HG03571 (cell line): Measurements from ENCODE around the gene CHP1.
"Not testable (repeated sequence)": the region's sequence is repeated elsewhere in the genome, so short reads cannot be mapped to it uniquely, and the experiment has no call there.

Experiments
- ATAC-seq: cut with Tn5 transposase; IDR thresholded peaks from one replicate; pipeline ENCODE4 v1.9.1; 2021; ENCODE audit not compliant: unreplicated experiment

CHP1 gene

GRCh38 chr15:41256103-41256502, 25.0 kb downstream of the CHP1 start:
- ATAC-seq, result no peak

- ATAC-seq, result no peak
These were observed 25.5 kb downstream of the CHP1 start for GRCh38 chr15:41256577-41257038.

DNA sequence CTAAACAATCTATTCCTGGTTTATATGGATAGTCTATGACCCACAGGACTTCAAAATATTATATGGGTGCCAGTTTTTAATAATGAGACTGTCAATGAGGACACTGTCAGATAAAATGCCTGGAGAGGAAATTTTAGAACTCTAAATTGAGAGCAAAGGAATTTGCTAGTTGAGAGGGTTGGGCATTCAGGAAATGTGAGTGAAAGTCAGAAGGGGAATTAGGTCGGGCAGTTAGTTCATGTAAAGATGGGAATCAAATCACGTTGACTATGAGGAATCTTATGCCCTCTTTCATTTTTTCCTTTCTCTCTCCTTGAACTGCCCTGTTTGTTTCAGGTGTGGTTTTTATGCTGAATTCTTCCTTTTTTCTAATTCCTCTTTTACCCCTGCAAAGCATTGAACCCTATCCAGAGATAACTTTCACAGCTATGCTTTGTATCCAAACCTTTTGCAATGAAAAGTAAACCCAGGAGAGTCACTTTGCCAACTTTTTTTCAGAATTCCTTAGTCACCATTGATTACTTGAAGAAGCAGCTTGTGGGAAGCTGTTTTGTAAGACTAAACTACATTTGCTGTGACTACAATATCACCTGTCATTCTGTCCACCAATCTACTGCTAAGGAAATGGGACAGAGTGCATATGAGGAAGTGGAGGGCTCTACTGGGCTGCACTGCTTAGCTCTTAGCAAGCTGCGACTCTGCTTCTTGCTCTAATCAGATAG, 27.8 kb downstream of the CHP1 start:
- no peak for ATAC-seq

GRCh38 chr15:41259546-41260189, 28.6 kb downstream of the CHP1 start:
- no peak for ATAC-seq

DNA sequence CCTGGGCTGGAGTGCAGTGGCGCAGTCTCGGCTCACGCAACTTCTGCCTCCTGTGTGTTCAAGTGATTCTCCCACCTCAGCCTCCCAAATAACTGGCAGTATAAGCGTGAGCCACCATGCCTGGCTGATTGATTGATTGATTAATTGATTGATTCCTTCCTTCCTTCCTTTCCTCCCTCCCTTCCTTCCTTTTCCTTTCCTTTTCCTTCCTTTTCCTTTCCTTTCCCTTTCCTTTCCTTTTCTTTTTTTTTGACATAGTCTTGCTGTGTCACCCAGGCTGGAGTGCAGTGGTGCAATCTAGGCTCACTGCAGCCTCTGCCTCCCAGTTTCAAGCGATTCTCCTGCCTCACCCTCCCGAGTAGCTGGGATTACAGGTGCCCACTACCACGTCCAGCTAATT, 29.9 kb downstream of the CHP1 start:
- not testable (repeated sequence) for ATAC-seq

- no peak for ATAC-seq
These were observed 31.5 kb downstream of the CHP1 start for GRCh38 chr15:41262571-41262970.

DNA sequence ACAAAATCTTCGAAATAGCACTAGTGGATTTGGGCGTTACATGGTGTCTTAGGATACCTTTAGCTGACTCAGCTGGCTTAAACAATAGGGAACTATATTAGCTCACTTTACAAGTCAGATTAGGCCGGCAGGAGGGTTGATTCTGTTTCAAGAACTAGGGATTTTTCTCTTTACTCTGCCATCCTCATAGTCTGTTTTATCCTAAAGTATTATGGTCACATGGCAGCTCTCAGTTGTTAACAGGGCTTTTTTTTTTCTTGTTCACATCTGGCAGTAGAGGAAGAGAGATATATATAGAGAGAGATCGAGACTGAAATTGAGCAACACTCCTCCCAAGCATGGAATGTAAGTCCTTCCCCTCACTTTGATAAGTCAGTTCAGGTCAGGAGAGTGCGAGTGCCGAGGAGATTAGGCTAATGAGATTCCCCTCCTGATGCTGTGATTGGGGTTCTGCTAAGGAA, 32.9 kb downstream of the CHP1 start:
- no peak for ATAC-seq

- no peak for ATAC-seq
These were observed 38.8 kb downstream of the CHP1 start for GRCh38 chr15:41269887-41270286.

DNA sequence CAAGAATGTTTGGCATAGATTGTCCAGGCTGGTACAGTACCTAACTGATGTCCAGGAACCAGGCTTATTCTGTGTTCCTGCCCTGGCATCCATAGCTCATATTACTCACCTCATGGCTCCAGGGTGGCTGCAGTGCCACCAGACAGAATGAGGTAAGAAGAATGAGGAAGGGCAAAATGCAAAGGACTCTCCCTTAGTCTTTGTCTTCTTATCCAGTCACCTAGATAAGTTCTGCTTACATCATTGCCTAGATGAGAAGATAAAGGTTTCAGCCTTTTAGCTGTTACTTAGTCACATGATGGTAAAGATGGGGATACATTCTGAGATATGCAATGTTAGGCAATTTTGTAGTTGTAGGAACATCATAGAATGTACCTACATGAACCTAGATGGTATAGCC, 45.8 kb downstream of the CHP1 start:
- no peak for ATAC-seq

DNA sequence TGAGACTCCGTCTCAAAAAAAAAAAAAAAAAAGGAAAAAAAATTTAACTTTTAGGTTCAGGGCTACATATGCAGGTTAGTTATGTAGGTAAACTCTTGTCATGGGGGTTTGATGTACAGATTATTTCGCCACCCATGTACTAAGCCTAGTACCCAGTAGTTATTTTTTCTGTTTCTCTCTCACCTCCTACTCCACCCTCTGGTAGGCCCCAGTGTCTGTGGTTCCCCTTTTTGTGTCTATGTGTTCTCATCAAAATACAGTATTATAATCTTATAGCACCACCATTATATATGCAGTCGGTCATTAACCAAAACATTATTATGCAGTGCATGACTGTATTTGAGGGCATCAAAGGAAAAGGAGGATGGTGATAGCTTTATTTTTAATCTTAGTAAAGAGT, 47.3 kb downstream of the CHP1 start:
- ATAC-seq, result no peak

DNA sequence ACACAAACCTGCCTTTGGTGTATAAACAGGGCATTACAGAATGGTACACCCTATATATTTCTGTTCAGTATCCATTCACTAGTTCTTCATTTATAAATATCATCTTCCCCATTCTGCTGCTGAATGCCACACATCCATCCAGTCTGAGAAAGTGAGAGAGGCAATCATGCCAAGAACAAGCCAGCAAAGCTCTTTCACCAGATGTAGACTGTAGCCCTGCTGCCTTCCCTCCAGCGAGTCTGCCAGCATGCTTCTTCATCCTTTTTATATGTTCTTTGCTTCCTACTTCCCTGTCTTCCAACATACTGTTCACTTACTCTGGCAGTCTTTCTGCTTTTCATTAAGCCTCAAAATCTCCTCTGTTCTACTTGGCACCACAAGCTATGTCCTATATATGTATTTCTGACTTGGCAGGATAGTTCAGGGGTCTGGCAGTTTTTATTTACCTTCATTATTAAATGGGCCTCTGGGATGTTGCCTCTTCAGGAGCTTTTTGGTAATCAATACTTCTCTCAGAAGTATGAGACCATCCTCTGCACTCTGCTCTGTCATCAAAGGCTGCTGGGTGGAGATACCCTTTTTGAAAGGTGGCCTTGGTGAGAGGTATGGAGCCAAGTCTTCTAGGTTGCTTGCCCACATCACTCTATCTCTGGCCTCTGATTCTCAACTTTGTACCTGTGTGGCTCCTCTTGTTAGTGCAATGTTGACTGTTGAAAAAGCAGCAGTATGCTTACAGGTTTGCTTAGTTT, 48.6 kb downstream of the CHP1 start:
- ATAC-seq, result no peak

DNA sequence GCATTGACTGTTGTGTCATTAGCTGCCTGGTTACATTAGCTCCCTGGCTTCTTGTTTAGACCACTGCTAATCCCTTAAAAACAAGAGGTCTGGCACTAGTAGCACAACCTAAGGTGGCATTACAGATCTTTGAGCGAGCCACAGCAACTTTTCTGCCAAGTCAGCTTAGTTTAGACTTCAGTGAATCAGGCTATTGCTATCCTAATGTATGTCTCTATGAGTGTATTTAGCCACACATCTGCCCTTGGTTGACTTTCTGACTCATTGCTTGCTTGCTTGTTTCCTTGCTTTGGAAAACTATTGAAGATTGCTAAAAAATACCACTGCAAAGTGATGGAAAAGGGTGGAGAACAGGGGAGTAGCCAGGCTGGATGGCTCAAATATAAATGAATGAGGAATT, 50.2 kb downstream of the CHP1 start:
- no peak for ATAC-seq

DNA sequence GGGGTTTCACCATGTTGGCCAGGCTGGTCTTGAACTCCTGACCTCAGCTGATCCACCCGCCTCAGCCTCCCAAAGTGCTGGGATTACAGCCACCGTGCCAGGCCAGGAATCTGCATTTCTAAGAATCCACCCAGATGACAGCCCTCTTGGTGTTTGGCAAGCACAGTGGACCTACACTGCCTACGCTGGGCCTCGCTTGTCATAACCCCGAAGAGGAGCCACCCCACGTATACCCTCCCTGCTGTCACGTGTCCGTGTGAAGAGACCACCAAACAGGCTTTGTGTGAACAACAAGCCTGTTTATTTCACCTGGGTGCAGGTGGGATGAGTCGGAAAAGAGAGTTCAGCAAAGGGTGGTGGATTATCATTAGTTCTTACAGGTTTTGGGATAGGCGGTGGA, 51.4 kb downstream of the CHP1 start:
- ATAC-seq, result not testable (repeated sequence)

DNA sequence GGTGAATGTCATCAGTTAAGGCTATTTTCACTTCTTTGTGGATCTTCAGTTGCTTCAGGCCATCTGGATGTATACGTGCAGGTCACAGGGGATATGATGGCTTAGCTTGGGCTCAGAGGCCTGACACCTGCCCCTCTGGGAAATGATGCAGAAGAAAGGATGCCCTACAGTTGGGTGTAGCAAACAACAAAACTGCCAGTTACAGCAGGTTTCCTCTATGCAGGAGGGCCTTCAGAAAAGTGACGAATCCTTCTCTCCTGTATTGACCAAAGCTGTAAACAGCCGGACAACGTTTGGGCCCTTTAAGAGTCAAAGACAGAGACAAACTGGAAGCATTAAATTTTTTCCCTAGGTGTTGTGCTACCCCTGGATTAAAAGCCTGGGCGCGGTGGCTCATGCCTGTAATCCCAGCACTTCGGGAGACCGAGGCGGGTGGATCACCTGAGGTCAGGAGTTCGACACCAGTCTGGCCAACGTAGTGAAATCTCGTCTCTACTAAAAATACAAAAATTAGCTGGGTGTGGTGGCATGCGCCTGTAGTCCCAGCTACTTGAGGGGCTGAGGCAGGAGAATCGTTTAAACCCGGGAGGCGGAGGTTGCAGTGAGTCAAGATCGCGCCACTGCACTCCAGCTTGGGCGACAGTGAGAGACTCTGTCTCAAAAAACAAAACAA, 52.0 kb downstream of the CHP1 start:
- ATAC-seq, result not testable (repeated sequence)

DNA sequence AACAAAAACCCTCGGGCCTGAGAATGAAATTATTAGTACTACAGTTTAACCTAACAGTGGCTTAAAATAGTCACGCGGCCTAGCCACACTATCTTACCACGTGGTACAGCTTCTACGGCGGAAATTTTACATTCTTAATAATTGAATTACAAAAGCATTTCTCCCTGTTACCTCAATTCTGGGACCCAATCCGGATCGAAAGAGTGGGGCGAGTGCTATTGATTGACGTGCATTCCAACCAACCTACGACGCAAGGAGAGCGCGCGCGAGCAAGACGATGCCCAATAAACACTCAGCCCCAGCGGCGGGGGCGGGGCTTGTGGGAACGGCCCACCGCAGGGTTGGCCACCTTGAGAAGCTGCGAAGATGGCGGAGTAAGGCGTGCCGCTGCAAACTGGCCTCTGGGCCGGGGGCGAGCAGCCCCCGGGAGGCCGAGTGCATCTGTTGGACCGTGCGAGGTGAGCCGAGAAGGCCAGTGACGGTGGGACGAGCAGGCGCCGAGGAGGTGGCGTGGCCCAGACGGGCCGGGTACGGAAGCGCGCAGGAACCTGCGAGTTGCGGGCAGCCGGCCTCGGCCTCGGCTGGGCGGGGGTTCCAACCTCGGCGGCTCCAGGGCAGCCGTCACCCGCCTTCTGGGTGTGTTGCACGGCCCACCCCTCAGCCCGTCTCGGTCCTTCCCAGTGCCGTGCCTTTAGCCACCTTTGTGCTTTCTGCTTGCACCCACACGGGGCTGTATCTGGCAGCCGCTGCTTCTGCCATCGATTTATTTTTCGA, 52.8 kb downstream of the CHP1 start:
- ATAC-seq, result peak; percentile 90

GRCh38 chr15:41284427-41285177, 53.5 kb downstream of the CHP1 start:
- ATAC-seq, result no peak

- ATAC-seq, result no peak
These were observed 54.2 kb downstream of the CHP1 start for GRCh38 chr15:41285285-41285684.

DNA sequence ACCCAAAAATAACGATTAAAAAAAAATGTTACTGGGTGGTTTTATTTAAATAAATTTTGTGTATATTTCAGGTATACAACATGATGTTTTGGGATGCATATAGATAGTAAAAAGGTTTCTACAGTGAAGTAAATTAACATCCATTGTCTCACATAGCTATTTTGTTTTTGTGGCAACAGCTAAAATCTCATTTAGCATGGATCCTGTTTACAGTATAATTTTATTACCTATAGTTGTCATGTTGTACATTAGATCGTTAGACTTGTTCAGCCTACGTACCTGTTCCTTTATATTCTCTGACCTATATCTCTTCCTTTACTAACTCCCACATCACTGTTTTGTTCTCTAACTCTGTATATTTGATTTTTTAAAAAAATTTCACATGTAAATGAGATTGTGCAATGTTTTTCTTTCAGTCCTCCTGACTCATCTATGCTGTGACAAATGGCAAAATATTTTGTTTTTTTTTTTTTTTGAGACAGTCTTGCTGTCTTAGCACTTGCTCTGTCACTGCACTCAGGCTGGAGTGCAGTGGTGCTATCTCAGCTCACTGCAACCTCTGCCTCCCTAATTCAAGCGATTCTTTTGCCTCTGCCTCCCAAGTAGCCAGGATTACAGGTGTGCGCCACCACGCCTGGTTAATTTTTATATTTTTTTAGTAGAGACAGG, 55.7 kb downstream of the CHP1 start:
- no peak for ATAC-seq

- ATAC-seq, result no peak
These were observed 57.4 kb downstream of the CHP1 start for GRCh38 chr15:41288464-41288863.
